Activated CD8-positive, alpha-beta memory T cell treated with anti-CD3 and anti-CD28 coated beads for 36 hours (primary cell): ENCODE measurements around the gene ITGA5. TPM values are rescaled to one million over a fixed set of nuclear protein-coding genes. Genes with fewer than 3 reads are reported as not detected.

Experiments
- CTCF ChIA-PET: fragments of 350-600 bp; sonication (Branson Sonifier 250); formaldehyde crosslinking; loops from one replicate; lab custom pipeline; 2021; ENCODE audit warnings: antibody characterized with exemption; lab: Charles Lee
- POLR2A ChIA-PET: fragments of 350-600 bp; sonication (Branson Sonifier 250); formaldehyde crosslinking; loops from one replicate; lab custom pipeline; 2021; ENCODE audit warnings: antibody characterized with exemption; lab: Charles Lee
- total RNA-seq, 2 experiments: library from RNA; stranded (reverse); gene quantifications; one replicate each; pipeline ENCODE4 v1.2.3, GENCODE V29; 2021

Gene ITGA5
- total RNA-seq, 2 experiments from 2014 or later, result 22.1 to 22.6 TPM

DNA sequence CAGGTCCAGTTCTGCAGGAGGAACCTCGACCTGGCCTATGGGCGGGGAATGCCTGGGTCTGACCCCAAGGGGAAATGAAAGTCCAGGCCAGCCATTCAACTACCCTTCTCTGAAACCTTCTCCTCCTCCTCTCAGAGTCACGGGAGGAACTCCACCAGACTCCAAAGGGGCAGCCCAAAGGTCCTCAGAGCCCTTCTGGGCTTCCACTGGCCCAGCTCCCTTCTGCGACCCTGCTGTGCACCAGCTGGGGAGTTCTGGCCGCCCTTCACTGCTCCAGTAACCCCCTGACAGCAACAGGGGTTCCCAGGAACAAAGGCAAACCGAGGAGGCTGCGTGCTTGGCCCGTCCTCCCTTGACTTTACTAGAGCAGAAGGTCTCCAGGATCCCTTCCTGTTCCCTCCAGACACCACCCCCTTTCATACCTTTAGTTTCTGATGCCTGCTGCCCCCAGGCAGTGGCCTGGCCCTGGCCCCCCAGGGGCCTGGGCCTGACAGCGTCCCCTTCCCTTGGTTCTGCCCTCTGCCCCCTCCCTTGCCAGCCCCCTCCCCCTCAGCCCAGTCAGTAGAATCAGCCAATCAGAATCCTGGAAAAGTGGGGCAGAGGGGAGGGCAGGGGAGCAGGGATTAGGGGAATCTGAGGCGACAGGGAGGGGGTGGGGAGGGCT is 33.7 kb downstream of the ITGA5 start:
- CTCF ChIA-PET, result interaction anchor here (0.6 to 3.0 kb wide), 5 partner anchors 14 to 194 kb away, joined by 4 to 15 read pairs (median 4); no protein-coding TSS in a partner anchor
- POLR2A ChIA-PET, result no interaction called here

- ChIA-PET POLR2A (interaction anchor here (0.6 kb wide), 1 partner anchor 83 kb away, joined by 10 read pairs; no protein-coding TSS in a partner anchor), CTCF (interaction anchor here (0.8 to 1.6 kb wide), 2 partner anchors 16 to 19 kb away, joined by 4 read pairs; no protein-coding TSS in a partner anchor)
Measured at GRCh38 chr12:54384591-54385041, 34.5 kb downstream of the ITGA5 start, which contains the start of gene ZNF385A. ZNF385A (minus strand) TSS chr12:54384733; CDS start chr12:54384514, 219 bp downstream.

DNA sequence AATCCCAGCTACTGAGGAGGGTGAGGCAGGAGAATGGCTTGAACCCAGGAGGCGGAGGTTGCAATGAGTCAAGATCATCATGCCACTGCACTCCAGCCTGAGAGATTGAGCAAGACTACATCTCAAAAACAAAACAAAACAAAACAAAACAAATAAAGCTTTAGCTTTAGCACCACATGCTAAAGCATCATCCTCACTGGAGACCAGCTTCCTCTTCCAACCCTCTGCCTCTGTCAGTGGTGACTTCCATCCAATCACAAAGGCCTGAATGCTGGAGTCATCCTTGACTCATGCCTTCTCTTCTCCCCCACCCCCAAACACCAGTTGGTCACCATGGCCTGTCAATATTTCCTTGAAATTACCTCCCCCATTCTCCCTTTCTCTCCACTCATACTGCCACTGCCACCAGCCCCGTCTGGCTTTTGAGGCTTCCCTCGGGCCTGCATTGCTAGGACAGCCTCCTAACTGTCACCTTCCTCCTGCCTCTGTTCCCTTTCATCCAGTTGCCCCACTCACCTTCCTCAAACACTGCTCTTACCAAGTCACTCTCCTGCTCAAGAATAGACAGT is 35.9 kb downstream of the ITGA5 start:
- ChIA-PET CTCF (interaction anchor here (0.6 to 2.9 kb wide), 7 partner anchors 10 to 163 kb away, joined by 3 to 12 read pairs (median 4); no protein-coding TSS in a partner anchor), POLR2A (no interaction called here)

DNA sequence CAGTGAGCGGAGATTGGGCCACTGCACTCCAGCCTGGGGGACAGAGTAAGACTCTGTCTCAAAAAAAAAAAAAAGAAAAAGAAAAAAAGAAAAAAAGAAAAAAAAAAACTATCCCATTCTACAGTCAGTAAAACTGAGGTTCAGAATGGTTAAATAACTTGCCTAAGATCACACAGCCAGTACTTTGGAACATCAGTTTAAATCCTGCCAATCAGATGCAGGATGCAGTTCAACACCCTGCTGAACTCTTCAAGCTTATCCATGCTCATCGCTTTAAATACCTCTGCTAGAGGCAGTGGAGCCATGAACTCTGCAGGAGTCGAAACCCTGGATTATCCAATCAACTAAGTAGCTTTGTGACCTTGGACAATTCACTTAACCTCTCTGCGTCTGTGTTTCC is 37.9 kb downstream of the ITGA5 start:
- POLR2A ChIA-PET, result interaction anchor here (0.7 kb wide), 1 partner anchor 106 kb away, joined by 5 read pairs; no protein-coding TSS in a partner anchor
- CTCF ChIA-PET, result interaction anchor here (1.3 to 3.2 kb wide), 8 partner anchors 11 to 87 kb away, joined by 3 to 18 read pairs (median 12); partner anchors contain the start of gene NFE2

DNA sequence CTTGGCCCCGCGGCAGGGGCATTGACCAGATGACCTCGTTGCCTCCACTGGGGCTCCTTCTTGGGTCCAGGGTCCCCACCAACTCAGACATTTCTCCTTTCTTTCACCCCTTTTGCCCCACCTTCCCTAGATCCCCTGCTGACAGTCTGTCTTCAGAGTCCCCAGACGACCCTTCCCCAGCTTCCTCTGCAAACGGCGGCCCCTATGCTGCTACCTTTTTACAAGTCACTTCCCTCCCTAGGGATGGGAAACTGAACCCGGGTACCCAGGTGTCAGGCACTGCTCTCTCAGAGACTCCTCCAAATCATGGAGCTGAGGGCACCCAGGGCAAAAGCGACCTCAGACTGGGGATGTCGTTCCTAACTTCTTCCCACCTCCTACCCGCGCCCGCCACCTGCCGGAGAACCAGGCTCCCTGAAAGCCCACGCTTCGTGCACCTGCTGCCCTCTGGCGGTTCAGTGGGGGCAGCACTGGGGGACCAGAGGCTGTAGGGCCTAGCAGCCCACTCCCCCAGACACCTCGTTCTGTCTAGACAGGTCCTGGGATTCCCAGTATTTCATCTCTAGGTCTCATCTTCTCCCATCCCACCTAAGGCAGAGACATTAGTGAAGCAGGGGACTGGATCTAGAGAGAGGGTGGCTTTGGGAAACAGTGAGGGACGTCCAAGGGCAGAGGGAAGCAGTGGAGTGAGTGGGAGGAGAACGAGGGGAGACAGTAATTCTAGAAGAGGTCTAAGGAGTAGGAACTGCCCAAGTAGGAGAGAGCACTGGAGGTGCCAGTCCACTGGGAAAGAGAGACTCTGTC is 39.5 kb downstream of the ITGA5 start:
- ChIA-PET CTCF (interaction anchor here (0.6 to 3.2 kb wide), 40 partner anchors 8 to 1519 kb away, joined by 3 to 21 read pairs (median 4); partner anchors contain the start of gene NFE2), POLR2A (interaction anchor here (1.2 kb wide), 1 partner anchor 20 kb away, joined by 3 read pairs; no protein-coding TSS in a partner anchor)

GRCh38 chr12:54378796-54379397 is 40.2 kb downstream of the ITGA5 start:
- ChIA-PET POLR2A (no interaction called here), CTCF (interaction anchor here (0.6 to 3.2 kb wide), 35 partner anchors 8 to 1520 kb away, joined by 3 to 21 read pairs (median 4); partner anchors contain the start of gene NFE2)

DNA sequence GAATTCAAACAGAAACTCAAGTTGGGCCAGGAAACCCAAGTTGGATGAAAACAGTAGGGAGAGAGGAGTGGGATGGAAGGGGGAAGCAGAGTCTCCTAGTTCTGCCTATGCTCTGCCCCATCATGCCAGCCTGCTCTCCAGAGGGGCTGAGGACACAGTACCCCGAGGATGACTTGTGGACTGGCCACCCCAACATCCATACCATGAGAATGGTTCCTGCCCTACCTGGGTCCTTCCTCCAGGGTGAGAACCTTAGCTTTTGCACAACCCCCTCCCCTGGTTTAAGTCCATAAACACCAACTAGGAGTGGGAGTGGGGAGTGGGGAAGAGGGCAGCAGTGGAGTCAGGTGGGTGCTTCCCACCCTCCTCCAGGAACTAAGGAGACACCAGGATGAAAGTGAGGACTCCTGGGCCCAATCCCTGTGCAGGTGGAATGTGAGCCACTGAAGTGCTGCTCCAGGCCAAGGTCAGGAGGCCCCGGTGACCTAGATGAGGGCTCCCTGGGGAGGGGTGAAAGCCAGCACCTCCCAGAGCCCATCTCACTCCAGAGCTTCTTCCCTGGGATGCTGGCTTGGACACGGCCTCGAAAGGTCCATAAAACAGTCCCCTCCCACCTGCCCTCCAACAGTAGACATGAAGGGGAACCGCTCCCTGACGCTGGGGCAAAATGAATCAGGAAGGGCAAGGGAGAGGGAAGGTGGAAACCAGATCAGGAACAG is 41.1 kb downstream of the ITGA5 start:
- CTCF ChIA-PET, result interaction anchor here (0.6 to 3.2 kb wide), 4 partner anchors 9 to 164 kb away, joined by 3 to 18 read pairs (median 8); no protein-coding TSS in a partner anchor
- POLR2A ChIA-PET, result no interaction called here

DNA sequence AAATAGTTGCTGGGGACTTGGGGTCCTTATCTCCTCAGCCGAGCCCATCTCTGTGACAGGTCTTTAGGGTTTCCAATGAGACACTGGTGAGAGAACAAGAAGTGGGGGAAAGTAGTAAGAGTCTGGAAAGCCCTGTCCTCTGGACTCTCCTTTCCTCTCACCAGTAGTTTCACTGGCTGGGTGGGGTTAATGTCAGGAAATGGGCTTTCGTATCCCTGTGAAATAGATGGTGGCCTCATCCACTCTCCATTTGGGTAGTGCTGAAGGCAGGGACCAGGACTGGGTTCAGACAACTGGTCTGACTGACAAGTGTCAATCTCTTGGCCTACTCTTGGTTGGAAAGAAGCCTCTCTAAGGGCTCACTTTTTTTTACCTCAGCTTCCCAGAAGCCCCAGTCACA is 42.1 kb downstream of the ITGA5 start:
- ChIA-PET POLR2A (no interaction called here), CTCF (interaction anchor here (0.9 kb wide), 1 partner anchor 125 kb away, joined by 3 read pairs; no protein-coding TSS in a partner anchor)

DNA sequence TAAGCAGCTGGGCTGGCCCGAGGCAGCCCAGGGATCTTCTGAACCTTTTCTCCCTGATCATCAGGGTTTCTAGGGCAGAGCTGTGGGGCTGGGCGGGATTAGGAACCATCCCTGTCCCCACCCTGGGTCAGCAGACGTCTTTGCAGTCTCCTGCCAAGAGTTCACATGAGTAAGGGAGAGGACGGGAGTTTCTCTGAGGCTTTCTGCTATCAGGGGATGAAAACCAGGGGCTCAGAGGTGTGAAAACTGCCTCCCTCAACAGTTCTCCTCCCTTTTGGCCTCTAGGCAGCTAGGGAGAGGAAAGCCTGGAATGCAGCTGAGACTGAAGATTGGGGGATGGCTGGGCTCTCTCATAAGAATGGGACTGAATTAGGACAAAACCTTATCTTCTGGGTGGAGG is 42.5 kb downstream of the ITGA5 start:
- ChIA-PET CTCF (interaction anchor here (0.9 kb wide), 1 partner anchor 125 kb away, joined by 3 read pairs; no protein-coding TSS in a partner anchor), POLR2A (no interaction called here)

DNA sequence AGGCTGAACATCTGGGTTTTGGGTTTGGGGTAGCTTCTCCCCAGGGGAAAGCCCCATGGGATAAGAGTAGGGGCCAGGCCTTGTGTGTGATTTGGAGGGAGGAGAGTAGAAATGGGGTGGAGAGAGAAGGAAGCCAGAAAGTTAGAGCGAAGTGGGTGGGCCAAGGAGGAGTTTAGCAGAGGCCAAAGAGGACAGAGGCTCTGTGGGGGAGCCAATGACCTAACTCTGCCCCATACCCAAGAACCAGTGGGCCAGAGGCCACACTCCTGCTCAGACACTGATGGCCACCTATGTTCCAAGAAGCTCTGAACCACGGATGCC is 43.8 kb downstream of the ITGA5 start:
- POLR2A ChIA-PET, result no interaction called here
- CTCF ChIA-PET, result interaction anchor here (0.8 to 0.9 kb wide), 2 partner anchors 39 to 159 kb away, joined by 3 read pairs; no protein-coding TSS in a partner anchor

DNA sequence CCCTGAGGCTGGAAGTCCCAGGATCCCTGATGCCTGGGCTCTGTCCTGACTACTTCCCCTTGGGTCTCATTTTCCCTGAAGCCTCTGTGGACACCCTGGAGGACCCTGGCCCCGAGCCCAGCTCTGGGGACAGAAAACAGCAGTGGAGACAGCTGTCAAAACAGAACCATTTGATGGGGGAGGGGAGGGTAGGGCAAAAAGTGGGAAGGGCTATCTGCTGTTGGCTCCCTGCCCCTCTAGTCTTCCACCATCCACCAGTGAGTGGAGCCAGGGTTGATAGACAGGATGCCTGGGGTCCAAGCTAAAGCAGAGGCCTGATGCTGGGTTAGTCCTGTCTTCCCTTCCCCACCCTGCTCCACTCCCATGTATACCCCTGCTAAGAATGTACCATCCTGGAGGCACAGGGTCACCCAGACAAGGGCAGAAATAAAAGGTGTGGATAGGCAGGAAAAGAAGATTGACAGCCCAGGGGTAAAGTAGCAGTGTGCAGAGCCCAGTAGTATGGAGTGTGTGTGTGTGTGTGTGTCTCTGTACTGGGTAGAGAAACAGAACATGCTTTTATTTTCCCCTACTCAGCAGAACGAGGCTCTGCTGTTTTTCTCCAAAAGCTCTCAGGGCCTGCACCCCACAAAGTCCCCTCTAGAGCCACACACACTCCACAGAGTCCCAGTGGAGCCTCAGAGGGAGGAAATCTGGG is 44.4 kb downstream of the ITGA5 start:
- CTCF ChIA-PET, result interaction anchor here (0.8 to 1.4 kb wide), 5 partner anchors 39 to 158 kb away, joined by 3 to 4 read pairs (median 3); no protein-coding TSS in a partner anchor
- POLR2A ChIA-PET, result no interaction called here

- ChIA-PET POLR2A (no interaction called here), CTCF (interaction anchor here (1.0 to 1.4 kb wide), 3 partner anchors 65 to 122 kb away, joined by 3 to 4 read pairs (median 3); no protein-coding TSS in a partner anchor)
Measured at GRCh38 chr12:54373649-54374561, 45.2 kb downstream of the ITGA5 start.

DNA sequence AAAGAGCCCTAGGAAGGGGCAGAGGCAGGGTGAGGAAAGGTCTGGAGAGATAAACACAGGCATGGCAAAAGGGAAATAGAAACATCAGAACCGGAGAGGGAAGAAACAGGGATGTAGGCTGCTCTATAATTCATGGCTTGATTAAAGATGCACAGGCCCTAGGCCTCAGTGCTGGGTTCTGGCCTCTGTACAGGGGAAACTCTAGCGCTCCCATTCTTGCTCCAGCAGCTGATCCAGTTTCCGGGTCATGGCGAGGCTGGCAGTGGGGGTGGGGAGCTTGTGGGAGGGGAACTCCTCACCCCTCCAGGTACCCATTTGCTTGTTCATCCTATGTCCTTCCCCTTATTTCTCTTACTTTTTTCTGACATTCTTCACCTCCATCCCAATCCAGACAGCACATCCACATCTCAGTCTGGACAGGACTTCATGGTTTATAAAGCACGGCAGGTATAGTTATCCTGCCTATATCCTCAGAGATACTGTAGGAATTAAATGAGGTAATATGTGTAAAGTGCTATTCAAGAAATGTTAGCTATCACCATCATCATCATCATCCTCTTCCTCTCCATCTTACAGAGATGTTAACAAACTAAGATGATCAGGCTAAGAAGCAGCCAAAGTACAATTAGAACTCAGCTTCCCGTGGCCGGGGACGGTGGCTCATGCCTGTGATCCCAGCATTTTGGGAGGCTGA is 46.8 kb downstream of the ITGA5 start:
- ChIA-PET POLR2A (interaction anchor here (0.5 kb wide), 1 partner anchor 66 kb away, joined by 4 read pairs; no protein-coding TSS in a partner anchor), CTCF (interaction anchor here (0.6 to 1.1 kb wide), 4 partner anchors 13 to 171 kb away, joined by 3 to 7 read pairs (median 4); no protein-coding TSS in a partner anchor)

GRCh38 chr12:54371328-54372112 is 47.5 kb downstream of the ITGA5 start:
- CTCF ChIA-PET, result interaction anchor here (1.1 to 1.8 kb wide), 7 partner anchors 8 to 158 kb away, joined by 3 to 15 read pairs (median 4); partner anchors contain the start of gene COPZ1
- POLR2A ChIA-PET, result no interaction called here
